Measurements from ENCODE around the gene MYBBP1A.

MYBBP1A gene

DNA sequence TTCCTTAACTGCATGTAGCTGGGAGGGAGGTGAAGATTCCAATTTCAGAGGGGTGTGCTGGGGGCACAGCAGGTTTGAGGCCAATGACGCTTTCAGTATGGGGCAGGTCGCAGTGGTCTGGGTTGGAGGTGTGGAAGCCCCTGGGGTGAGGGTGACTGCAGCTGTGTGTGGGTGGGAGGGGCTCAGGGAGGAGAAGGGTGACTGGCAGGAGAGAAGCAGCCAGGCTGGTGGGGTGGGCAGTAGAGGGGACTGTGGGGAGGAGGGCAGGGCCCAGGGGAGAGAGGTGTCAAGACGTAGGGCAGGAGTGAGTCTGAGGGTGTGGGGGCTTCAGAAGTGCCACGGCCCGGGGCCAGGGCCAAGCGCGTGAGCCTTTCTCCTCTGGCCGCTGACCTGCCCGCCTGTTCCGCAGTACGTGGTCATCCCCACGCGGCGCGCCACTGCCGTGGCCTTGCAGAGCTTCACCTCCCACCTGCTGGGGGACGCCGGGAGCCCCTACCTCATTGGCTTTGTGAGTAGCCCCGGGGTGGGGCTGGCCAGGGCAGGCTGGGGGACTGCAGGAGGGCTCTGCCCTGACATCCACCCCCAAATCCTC is 19.4 kb downstream of the MYBBP1A start:
- DNase-seq: no peak

DNA sequence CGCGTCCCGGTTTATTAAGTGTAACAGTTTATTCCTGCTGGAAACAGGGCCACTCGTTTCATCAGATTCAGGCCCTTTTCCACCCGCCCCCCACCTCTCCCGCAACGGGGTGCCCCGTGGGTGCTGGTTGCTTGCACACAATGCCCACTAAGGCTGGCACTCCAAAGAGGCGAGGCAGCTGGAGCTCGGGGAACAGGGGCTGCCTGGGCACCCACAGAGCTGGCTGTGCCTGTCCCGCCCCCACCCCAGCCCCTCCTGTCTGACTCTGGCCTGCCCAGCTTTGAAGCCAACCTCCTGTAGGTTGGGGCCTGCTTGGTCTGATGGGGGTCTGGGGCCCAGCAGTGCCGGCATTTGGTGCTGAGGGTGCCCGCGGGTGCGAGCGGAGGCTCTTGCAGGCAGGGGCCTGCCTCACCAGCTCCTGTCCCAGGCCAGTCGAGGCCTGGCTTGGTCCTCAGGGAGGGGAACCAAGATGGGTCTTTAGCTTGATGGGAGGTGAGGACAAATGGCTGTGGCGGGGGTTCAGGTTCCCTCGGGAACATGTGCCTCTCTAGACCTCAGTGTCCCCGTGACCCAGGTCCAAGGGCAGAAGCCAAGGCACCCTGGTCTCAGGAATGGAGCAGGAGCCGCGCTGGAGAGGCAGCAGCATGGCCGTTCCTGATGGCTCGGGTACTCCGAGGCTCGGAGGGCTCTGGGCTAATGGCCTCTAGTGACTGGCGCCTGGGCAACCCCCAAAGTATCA is 20.1 kb downstream of the MYBBP1A start:
- DNase-seq: no peak

DNA sequence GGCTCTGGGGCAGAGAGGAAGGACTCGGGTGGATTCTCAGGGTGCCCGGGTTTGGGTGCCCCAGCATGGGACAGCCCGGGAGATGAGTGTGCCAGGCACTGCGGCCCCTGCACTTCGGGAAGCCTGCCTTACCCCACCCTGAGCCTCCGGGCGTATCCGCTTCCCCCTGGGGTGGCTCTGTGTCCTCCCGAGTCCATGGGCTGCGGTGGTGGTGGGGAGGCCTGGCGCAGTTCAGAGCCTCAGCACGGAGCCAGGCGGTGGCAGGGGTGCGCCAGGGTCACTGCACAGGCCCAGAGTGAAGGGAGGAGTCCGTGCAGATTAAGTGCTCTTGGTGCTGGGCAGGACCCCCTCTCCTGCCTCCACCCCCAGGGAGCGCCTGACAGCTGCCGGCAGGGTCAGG is 20.7 kb downstream of the MYBBP1A start:
- DNase-seq: peak; percentile 59

DNA sequence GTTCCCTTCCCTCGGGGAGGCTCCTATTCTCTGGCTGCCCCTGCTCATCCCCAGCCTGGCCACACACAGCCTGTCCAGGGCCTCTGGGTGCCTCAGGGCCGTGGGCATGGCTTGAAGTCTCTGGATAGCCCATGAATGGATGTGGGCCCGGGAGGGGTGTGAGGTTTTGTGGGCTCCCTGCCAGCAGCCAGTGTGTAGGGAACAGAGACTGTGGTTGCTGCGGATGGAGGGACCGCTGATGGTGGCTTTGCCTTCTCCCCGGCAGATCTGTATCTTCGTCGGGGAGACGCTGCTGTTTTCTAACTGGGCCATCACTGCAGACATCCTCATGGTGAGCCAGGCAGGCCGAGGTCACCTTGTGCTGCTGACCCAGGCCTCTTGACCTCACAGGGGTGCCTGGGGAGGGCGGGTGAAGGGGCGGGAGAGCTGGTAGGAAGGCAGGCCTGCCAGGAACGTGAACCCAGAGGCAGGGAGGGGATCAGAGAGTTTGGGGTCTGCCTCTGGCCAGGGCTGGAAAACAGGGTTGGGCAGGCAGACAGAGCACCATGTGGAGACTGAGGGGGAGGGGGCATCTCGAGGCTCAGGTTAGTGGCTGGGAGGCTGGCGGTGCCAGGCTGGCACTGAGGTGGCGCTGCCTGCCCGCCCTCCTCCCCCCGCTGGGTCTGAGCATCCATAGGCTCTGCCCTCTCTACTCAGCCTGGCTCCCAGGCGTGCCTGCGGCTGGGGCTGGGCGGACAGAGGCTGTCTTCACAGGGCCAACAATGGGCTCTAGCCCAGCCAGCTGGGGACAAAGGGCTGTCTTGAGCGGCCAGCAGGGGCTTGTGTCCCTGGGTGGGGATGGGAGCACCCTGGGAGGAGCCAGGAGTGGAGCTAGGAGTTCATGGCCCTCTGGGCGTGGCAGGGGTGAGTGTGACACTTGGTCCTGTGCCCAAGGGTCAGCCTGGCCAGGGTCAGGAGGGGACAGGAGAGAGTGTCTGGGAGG is 21.4 kb downstream of the MYBBP1A start:
- DNase-seq: peak; percentile 94

DNA sequence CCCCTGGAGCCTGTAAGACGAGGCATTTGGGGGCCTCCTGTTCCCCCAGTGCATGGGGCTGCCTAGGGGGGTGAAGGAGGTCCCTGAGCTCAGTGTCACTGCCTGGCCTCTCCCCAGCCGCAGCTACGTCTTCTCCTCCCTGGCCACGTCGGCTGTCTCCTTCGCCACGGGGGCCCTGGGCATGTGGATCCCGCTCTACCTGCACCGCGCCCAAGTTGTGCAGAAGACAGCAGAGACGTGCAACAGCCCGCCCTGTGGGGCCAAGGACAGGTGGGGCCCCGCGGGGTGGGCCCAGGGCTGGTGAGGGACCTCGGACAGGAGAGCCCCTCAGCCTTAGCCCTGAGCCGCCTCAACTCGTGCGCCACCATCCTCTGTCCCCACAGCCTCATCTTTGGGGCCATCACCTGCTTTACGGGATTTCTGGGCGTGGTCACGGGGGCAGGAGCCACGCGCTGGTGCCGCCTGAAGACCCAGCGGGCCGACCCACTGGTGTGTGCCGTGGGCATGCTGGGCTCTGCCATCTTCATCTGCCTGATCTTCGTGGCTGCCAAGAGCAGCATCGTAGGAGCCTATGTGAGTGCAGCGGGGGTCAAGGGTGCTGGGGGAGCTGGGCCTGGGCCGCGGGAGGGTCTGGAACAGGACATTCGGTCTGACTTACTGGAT is 22.2 kb downstream of the MYBBP1A start:
- no peak for DNase-seq

DNA sequence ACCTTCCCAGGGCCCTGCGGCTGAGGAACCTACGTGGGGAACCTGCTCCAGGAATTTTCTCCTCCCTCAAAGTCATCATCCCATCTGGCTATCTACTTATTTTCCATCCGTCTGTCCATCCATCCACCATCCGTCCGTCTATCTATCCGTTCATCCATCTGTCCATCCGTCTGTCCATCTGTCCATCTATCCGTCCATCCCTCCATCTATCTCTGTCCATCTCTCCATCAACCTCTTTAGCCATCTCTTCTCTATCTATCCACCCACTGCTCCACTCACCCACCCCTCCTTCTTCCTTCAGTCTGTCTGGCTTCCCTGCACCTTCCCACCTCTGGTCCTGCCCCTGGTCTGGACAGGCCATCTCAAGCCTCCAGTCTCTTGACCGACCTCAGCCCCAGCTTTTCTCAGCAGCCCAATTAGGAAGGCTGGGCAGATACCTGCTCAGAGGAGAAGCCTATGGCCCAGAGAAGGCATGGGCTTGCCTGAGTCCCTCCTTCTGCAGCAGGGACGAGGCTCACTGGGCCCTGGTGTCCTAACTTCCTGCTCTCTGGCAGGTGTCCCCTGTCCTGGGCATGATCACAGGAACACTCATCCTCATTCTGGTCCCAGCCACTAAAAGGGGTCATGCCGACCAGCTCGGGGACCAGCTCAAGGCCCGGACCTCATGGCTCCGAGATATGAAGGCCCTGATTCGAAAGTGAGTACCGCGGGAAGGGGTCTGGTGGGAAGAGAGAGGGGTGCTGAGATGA is 23.0 kb downstream of the MYBBP1A start:
- no peak for DNase-seq

DNA sequence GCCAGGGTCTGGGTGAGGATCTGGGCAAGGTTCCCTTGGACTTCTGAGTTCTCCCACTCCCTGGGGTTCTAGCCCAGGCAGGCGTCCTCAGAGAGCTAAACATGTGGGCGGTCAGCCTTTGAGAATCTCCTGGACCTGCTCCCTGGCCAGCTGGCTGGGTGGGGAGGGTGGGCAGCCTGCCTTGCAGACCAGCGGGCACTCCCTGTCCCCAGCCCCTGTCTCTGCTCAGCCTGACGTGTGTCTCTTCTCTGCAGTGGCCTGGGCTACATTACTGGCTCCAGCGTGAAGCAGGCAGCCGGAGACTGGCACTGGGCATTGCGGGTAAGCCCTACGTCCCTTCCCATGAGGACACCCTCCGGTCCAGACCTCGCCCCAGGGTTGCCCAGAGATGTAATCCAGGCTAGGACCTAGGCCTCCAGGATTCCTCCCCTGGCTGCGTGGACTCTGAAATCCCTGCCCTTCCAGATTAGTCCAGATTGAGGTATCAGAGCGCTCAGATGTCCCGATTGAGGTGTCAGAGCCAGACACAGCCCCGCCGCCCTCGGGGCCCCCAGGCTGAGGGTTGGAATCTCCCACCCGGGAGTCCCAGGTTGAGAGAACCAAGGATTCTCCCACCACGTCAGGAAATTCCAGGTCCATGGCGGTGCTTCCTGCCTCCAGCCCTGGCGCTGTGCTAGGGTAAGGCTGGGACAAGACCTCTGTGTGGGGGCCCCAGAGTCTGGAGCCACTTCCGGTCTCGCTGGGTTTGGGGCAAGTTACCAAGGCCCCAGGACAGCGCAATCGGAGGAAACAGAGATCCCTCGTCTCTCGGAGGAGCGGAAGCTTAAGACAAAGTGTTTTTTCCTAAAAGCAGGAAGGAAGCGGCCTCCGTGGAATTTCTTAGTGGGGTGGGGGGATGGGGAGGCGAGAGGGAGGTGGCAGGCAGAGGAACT is 24.1 kb downstream of the MYBBP1A start:
- DNase-seq: no peak

DNA sequence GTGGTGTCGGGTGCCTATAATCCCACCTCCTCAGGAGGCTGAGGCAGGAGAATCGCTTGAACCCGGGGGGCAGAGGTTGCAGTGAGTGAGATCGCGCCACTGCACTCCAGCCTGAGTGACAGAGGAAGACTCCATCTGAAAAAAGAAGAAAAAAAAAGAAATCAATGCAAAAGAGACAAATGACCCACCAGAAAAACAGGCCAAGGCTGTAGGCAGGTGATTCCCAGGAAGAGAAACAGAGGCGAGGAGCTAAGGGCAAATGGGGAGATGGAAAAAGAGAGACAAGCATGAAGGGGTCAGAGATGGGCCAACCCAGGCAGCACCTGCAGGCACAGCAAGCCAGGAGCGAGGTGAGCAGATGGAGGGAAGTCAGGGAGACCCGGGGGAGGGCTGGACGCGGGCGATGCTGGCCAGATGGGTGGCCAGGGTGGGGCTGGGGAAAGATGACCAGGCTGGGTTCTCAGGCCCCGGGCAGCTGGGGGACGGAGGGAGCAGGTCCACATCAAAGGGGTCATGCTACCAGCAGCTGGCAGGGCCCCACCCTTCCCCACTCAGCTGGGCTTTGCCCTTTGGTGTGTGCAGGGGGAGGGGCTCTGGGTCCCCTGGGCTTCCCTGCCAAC is 25.5 kb downstream of the MYBBP1A start:
- no peak for DNase-seq

DNA sequence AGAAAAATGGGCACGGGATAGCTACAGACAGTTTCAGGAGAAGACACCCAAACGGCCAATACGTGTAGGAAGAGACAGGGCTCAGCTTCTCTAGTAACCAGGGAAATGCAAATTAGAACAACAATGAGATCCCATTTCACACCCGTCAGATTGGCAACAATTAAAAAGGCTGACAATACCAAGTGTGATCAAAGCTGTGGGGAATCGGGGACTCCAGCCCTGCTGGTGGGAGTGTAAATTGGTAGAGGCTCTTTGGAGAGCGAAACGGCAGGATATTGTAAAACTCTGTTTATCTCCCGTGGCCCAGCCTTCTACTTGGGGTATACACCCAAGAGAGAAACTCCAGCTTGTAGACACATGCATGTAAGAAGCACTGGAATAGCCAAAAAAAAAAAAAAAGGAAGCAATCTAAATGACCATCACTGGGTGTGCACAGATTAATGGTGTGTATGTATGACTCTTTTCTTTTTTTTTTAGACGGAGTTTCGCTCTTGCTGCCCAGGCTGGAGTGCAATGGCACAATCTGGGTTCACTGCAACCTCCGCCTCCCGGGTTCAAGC is 27.5 kb downstream of the MYBBP1A start:
- no peak for DNase-seq

DNA sequence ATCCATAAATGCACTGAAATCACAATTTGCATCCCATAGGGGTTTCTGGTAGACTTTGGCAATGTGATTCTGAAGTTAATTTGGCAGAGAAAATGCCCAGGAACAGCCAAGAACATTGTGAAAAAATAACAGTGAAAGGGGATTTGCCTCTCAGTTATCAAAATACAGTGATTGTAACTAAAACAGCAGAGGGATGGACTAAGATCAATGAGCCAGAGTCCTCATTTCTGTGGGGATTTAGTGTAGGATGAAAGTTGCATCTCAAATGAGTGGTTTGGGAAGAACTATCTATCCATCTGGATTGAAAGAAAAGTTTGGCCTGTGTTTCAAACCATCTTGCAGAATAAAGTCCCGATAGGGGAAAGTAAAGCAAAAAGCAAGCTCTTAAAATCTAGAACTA is 28.1 kb downstream of the MYBBP1A start:
- no peak for DNase-seq

DNA sequence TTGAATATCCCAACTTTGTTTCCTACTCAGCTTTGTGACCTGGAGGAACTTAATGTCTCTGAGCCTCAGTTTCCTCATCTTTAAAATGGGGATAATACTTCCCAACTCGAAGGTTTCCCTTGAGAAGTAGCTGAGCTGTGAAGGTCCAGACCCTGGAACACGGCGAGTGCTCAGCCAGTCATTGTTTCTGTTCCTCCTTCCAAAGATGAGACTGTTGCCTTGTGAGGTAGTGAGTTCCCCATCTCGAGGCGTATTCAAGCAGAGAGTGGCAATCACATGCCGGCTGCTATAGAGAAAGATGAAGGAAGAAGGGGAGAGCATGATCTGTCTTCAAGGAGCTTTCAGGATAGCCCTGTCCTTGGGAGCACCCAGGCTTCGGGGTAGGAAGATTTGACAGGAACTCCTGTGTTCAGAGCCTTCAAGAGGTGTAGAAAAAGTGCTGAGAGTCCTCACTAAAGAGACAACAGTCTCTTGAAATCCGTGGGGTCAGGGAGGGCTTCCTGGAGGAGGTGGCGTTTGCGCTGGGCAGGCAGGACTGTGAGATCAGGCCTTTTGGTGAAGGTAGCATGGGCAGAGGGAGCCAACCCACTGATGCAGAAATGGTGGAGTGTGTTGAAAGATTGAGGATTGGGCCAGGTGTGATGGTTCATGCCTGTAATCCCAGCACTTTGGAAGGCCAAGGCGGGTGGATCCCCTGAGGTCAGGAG is 29.3 kb downstream of the MYBBP1A start:
- no peak for DNase-seq

DNA sequence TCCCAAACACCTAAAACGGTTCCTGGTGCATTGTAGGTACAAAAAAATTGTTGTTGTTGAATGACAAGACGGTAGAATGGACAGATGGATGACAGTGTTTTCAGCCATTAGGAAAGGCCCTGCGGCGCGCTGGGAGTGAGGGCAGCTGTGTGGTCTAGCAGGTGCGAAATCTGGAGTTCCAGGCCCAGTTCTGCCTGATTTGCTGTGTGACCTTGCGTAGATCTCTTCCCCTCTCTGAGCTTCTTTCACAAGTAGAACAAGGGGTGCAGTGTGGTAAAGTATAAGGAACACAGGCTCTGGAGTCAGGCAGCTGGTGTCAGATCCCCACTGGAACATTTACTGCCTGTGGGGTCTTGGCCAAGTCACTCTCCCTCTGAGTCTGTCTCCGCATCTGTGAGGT is 31.2 kb downstream of the MYBBP1A start:
- no peak for DNase-seq

DNA sequence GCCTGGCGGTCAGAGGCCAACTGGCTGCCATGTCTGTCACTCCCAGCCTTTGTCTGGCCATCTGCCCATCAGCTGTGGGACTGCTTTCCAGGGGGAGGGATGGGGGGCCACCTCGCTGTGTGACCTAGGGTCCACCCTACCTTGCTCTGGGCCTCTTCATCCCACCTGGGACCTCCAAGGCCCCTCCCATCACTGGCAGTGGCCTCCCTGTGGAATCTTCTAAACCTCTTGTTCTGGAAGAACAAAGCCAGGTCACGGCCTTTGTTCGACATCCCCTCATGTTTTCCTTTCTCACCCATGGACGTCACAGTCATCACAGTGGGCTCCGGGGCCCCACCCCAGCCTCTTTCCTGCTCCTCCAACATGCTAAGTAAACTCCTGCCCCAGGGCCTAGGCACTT is 32.5 kb downstream of the MYBBP1A start:
- no peak for DNase-seq

DNA sequence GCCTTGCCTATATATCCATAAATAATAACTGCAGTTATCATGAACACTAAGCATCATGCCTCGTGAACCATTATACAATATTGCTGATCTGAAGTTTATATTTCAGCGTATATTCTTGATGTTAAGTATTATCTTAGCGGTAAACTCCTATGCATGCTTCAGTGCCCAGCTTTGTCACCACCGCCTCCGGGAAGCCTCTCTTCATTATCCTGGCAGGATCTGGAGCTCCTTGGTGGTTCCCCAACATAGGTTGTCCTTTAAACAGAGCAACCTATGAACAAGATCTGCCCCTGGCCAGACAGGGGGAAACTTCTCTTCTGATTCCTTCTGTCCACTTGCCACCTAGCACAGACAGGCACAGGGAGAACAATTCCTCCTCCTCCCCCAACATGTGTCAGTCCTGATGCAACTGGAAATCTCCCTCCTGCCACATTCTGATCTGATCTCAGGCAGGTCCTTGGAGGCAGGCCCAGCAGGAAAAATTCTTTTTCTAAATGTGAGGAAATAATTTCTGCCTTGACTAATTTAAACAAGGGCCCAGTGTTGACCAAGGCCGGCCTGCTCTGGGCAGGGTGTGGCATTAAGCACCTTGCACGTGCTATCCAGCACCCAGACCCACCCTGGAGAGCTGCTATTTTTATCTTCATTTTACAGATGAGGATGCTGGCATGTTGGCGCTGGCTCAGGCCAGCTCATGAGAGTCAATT is 34.1 kb downstream of the MYBBP1A start:
- DNase-seq: no peak

DNA sequence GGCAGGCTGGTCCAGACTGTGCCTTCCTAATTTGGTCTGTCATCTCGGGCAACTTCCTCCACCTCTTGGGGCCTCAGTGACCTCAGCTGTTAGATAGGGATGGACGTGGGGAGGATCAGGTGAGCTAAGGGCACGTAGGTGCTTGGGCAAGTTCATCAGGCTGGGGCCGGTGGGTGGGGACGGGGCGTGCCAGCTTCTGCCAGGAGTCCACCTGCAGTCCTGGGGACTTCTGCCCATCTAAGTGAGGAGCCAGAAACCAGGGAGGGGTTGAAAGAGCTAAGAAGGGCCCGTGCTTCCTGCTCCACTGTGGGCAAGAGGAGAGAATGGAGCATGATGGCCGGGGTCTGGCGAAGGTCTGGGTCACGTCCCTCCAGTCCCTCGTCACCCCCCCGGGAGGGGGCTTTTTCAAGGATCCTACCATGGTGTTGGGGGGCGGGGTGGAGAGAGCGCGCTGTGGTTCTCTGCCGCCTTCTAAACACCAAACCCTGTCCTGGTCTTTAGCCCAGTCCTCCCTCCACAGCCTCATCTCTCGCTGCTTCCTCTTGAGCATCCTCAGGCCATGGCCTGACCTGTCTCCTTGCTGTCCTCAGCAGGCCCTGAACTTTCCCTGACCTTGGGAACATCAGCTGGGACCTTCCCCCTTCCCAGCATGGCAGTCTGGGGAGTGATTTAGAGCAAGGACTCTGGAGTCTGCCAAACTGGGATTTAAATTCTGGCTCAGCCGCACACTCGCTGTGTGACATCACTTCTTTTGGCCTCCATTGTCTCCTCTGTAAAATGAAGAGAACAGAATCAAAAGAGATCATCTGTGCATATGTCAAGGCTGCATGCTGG is 34.9 kb downstream of the MYBBP1A start:
- DNase-seq: no peak

DNA sequence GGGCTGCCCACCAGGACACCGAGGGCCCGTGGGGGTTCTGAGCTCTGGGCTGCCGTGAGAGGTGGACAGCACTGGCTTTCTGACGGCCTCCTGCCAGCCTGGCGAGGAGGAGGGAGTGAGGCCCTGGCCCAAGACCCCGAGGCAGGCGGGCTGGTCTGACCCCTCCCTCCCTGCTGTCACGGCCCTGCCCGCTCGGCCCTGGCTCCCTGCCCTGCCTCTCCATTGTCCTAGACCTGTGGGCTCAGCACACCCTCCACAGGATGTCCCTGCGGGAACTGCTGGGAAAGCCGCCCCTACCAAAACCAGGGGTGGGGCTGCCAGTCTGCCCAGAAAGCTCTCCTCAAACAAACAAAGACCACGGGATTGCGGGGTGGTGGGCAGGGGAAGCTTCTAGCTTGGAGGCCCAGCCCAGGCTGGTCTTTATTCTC is 35.8 kb downstream of the MYBBP1A start:
- DNase-seq: peak; percentile 41

DNA sequence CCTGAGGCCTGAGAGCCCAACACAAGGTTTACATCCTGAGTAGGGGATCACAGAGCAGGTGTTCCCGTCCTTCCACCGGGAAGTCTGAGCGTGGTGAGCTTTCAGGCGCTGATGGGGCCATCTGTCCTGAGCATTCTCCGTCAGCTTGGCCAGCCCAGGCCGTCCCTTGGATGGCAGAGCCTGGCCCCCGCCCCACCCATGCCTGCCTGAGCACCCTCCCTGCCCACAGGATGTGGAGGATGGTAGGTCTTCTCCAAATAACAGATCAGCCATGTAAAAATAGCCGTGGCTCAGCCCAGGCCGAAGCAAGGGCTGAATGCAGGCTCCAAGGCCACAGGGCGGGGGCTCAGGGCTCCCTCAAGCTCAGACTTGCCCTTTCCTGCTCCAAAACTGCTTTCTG is 36.3 kb downstream of the MYBBP1A start:
- no peak for DNase-seq

DNA sequence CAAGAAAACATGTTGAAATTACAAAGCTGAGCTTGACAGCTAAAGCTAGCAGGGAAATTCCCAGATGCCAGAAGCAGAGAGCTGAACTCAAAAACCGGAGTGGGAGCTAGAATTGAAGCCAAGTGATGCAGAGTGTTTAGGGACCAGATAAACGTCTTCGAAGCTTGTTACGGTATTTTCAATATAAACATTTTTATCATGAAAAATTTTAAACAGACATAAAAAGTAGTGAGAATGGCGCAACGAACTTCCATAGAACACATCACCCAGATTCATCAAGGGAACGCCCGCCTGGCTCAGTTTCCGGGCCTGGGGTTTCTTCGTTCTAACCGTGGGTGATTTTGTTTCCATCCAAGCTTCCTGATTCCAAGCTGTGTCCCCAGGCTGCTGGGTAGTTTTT is 38.4 kb downstream of the MYBBP1A start:
- DNase-seq: no peak
